Measurements from ENCODE around the gene SPP1.
"Not testable (repeated sequence)": the region's sequence is repeated elsewhere in the genome, so short reads cannot be mapped to it uniquely, and the experiment has no call there.

Gene SPP1

DNA sequence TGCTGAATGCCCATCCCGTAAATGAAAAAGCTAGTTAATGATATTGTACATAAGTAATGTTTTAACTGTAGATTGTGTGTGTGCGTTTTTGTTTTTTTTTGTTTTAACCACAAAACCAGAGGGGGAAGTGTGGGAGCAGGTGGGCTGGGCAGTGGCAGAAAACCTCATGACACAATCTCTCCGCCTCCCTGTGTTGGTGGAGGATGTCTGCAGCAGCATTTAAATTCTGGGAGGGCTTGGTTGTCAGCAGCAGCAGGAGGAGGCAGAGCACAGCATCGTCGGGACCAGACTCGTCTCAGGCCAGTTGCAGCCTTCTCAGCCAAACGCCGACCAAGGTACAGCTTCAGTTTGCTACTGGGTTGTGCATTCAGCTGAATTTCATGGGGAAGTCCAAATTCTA, at the start of gene SPP1:
Gene SPP1 (plus strand): TSS at position 249 of the 400 bp plus-strand sequence. CDS start 1,182 bp downstream, outside the sequence.
- peak; percentile 3 for DNase-seq

- DNase-seq = no peak
Observed at GRCh38 chr4:87926554-87927098, 48.9 kb upstream of the SPP1 start.

- no peak for DNase-seq
Observed at GRCh38 chr4:87930629-87931028, 44.9 kb upstream of the SPP1 start.

- no peak for DNase-seq
Observed at GRCh38 chr4:87931932-87932331, 43.6 kb upstream of the SPP1 start.

GRCh38 chr4:87932718-87933141, 42.8 kb upstream of the SPP1 start:
- no peak for DNase-seq

DNA sequence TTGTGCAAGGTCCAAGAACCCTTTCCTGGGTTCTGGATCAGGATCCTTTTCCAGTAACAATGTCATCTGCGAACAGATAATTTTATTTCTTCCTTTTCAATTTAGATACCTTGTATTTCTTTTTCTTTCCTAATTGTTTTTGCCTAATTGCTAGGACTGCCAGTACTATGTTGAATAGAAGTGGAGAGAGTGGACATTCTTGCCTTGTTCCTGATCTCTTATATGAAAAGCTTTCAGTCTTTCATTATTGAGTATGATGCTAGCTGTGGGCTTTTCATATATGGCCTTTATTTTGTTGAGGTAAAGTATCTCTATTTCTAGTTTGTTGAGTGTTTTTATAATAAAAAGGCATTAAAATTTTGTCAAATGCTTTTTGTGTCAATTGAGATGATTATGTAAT, 42.2 kb upstream of the SPP1 start:
- no peak for DNase-seq

GRCh38 chr4:87934157-87934704, 41.3 kb upstream of the SPP1 start:
- no peak for DNase-seq

DNA sequence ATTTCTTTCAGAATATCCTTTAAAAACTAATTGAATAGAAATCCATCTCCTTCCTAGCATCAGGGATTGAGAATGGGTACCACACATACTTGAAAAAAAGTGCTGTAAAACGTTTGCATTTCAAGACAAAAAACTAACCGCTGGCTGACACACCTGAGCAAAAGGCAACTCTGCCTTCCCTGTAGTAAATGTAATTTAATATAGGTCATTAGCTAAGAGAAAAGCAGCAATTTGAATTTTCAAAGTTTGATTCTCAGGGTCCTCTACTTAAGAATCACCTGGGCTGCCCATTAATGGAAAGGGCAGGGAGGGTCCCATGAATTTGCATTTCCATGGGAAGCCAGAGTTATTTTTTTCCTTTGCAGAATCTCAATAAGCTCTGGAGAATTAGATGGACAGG, 40.5 kb upstream of the SPP1 start:
- DNase-seq = no peak

DNA sequence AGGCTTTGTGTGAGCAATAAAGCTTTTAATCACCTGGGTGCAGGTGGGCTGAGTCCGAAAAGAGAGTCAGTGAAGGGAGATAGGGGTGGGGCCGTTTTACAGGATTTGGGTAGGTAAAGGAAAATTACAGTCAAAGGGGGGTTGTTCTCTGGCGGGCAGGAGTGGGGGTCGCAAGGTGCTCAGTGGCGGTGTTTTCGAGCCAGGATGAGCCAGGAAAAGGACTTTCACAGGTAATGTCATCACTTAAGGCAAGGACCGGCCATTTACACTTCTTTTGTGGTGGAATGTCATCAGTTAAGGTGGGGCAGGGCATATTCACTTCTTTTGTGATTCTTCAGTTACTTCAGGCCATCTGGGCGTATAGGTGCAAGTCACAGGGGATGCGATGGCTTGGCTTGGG, 39.6 kb upstream of the SPP1 start:
- DNase-seq = not testable (repeated sequence)

DNA sequence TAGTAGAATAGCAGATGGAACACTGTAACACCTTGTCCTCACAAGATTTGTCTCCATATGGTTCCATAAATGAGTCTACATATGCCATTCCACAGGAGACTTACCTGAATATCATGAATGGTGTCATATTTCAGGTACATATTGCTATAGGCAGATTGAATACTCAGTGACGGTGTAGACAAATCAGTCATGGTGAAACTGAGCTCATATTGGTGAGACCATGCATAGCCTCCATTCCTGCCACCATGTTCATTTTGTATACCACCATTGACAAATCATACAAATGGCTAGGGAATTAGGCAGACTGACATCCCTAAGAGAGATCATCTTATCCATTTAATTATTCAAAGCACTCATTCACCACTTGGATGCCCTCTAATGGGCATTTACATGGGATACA, 38.0 kb upstream of the SPP1 start:
- no peak for DNase-seq

GRCh38 chr4:87938746-87939145, 36.8 kb upstream of the SPP1 start:
- DNase-seq = no peak

DNA sequence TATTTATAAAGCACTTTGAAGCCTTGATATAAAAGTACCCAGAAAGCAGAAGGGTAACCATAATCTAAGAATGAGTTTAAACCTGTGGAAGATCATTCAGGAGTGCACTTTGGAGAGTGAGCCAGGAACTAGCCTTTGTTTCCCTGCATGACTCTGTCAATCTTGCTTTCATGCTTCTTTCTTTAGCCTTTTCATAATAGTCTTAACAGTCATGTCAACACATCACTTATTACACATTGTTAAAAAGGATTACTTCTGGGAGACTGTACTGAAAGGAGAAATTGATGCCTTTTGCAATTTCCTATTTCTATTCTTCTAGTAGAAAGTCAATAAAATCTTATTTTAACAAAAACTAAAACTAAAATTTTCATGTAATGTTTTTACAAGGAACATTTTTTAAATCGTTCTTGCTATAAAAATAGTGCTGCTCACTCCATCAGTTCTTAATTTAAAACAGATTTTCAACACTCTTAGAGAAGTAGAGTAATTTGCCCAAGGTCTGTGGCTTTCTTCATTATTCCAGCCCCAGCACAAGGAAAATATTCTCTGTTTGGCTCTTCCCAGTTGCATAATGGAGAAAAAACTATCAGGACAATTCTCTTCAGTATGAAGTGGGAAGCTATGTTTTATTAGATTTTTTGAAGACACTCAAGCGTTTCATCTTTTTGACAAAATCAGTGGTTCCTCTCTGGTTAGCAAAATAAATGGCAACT, 35.4 kb upstream of the SPP1 start:
- no peak for DNase-seq

- not testable (repeated sequence) for DNase-seq
Observed at GRCh38 chr4:87940809-87941208, 34.7 kb upstream of the SPP1 start.

DNA sequence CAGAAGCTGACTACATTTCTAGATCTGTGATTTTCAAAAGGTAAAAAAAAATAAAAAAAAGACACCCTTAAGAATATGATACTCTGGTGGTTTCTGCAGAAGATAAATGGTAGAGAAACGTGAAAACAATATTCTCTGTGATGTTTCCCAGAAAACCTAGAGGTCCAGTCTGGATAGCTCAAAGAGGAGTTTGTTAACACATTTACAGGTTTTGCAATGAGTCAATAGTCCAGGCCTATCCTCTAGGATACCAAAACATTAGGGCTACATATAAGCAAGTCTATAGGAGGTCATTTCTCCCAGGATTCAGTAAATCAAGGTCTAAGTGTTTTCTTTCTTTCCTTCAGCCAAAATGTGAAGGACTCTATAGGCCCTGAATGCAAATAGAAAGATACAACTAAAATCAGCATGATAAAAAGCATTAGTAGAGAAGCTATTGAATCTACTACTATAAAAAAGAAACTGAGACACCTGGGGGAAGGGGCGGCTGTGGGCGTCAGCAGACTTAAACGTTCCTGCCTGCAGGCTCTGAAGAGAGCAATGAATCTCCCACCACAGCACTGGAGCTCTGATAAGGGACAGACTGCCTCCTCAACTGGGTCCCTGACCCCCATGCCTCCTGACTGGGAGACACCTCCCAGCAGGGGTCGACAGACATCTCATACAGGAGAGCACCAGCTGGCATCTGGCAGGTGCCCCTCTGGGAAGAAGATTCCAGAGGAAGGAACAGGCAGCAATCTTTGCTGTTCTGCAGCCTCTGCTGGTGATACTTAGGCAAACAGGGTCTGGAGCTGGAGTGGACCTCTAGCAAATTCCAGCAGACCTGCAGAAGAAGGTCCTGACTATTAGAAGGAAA, 33.7 kb upstream of the SPP1 start:
- DNase-seq = no peak

GRCh38 chr4:87943660-87944149, 31.8 kb upstream of the SPP1 start:
- DNase-seq = no peak

DNA sequence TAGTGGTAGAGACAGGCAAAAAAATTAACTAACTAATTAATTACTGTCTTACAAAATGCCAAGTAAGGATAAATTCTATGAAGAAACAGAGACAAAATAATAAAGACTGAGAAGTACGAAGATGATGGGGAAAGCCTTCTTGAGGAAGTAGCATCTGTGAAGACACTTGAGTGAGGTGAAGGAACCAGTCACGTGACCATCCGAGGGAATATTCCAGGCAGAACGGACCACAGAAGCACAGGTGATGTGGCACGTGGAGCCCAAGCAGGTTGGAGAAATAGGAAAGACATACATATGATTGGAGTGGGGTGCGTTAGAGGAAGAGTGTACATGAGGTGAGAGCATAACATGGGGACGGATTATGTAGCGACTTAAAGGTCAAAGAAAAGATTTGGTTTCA, 30.5 kb upstream of the SPP1 start:
- DNase-seq = no peak

DNA sequence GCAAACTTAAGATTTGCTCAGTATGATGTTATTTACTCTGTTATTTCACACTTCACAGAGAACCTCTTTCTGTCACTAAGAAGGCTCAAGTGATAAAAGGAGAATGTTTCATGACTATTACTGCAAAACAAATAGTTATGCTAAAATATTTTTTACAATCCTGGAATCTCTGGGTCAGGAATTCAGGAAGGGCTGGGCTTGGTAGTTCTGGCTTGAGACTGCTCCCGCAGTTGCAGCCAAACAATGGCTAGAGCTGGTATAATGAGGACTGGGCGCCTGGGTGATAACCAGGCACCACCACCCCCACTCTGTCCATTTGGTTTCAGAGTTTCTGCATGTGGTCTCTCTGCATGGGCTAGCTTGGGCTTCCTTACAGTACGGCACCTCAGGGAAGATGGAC, 28.7 kb upstream of the SPP1 start:
- DNase-seq = no peak

GRCh38 chr4:87947381-87948160, 27.9 kb upstream of the SPP1 start:
- DNase-seq = no peak

GRCh38 chr4:87949961-87950360, 25.6 kb upstream of the SPP1 start:
- no peak for DNase-seq

GRCh38 chr4:87950493-87950892, 25.0 kb upstream of the SPP1 start:
- DNase-seq = no peak

GRCh38 chr4:87950936-87951511, 24.5 kb upstream of the SPP1 start:
- no peak for DNase-seq

GRCh38 chr4:87953826-87954225, 21.7 kb upstream of the SPP1 start:
- DNase-seq = no peak
